ENCODE data around the gene ACAP1.

DNA sequence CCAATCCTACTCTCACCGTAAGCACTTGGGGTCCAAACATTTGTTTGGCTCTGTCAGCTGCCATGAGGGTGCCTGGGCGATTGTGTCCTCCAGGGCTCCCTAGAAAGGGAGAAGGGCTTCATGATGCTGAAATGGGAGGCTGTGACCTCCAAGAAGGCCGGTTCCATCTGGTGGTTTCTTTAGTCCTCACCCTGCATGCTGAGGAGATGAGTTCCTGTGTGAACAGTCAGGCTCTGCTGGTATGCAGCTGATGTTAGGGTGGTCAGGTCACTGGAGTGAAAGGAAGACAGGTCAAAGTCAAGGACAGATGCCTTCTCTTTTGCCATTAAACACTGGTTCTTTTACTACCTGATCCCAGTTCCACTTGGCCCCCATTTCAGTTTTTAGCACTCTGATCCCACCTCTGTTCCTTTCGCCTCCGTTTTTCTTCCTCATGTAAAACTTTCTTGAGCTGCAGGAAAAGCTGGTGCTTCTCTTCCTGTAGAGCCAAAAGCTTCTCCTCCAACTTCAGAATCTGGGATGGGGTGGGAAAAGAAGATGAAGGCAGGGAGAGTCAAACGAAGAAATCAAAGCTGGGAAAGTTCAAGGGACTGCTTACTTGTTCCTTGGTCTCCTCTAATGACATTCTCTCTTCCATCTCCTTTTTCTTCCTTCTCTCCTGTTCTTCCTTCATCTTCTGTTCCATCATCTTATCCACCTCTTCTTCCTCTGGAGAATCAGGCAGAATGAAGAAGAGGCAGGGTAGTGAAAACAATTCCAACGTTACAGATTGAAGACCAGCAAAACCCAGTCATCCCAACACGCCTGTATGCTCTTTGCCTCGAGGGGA, 22.2 kb upstream of the ACAP1 start:
- TF ChIP-seq EZH2phosphoT487 (IDR thresholded peaks at IDR 0.05; ENCODE audit: borderline replicate concordance, low read length), result no peak
- TF ChIP-seq, protein P1, sequence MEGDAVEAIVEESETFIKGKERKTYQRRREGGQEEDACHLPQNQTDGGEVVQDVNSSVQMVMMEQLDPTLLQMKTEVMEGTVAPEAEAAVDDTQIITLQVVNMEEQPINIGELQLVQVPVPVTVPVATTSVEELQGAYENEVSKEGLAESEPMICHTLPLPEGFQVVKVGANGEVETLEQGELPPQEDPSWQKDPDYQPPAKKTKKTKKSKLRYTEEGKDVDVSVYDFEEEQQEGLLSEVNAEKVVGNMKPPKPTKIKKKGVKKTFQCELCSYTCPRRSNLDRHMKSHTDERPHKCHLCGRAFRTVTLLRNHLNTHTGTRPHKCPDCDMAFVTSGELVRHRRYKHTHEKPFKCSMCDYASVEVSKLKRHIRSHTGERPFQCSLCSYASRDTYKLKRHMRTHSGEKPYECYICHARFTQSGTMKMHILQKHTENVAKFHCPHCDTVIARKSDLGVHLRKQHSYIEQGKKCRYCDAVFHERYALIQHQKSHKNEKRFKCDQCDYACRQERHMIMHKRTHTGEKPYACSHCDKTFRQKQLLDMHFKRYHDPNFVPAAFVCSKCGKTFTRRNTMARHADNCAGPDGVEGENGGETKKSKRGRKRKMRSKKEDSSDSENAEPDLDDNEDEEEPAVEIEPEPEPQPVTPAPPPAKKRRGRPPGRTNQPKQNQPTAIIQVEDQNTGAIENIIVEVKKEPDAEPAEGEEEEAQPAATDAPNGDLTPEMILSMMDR (IDR thresholded peaks at IDR 0.05; ENCODE audit: low read depth, low read length, poor library complexity, severe bottlenecking), result no peak

Data from DOHH2 (cell line).